ENCODE data around the gene CD38. TPM values are rescaled to one million over a fixed set of nuclear protein-coding genes. Genes with fewer than 3 reads are reported as not detected.

The CD38 gene
- total RNA-seq, 1 experiment from 2014 or later = not detected

- Histone ChIP-seq H3K27me3 (replicated peaks; ENCODE audit: insufficient read depth, low read depth, low read length, poor library complexity) (no peaks in the 10 kb centered on the region), H3K4me1 (ENCODE audit: insufficient read depth, low read length, poor library complexity, severe bottlenecking) (no peaks in the 10 kb centered on the region), H3K4me3 (ENCODE audit: low read depth, low read length, poor library complexity, severe bottlenecking) (no peak overlapping the region), H3K27ac (ENCODE audit: low read depth, low read length, poor library complexity, severe bottlenecking) (no peak overlapping the region), H3K9me3 (ENCODE audit: low read depth, low read length, poor library complexity, severe bottlenecking) (no peaks in the 10 kb centered on the region), H3K36me3 (ENCODE audit: insufficient read depth, low read length, poor library complexity, severe bottlenecking) (no peaks in the 10 kb centered on the region)
- POLR2A ChIA-PET (ENCODE audit: low non-redundant PET) = no interaction called here
- BruUV-seq (replicated peaks) = no TSS peak
- no peak for TF ChIP-seq EZH2 (IDR thresholded peaks at IDR 0.05; ENCODE audit: borderline replicate concordance, low read depth, low read length, poor library complexity, severe bottlenecking)
- no peak for TF ChIP-seq CTCF (conservative IDR thresholded peaks at IDR 0.05; ENCODE audit: low read depth, low read length)
- intact Hi-C loops (cut with micrococcal nuclease; ENCODE audit: unreplicated experiment) = no loop called here
- CTCF ChIA-PET = interaction anchor here (0.9 kb wide), 1 partner anchor 88 kb away, joined by 3 read pairs; no protein-coding TSS in a partner anchor
- DNase-seq (ENCODE audit: low spot score) = no peak
Observed at GRCh38 chr4:15875663-15876460, 97.7 kb downstream of the CD38 start.

- no peak overlapping the region for H3K4me3 ChIP-seq (ENCODE audit: low read depth, low read length, poor library complexity, severe bottlenecking)
- no peak for DNase-seq (ENCODE audit: low spot score)
- intact Hi-C loops (cut with micrococcal nuclease; ENCODE audit: unreplicated experiment) = no loop called here
- no peak for TF ChIP-seq CTCF (conservative IDR thresholded peaks at IDR 0.05; ENCODE audit: low read depth, low read length)
- no peak for TF ChIP-seq EZH2 (IDR thresholded peaks at IDR 0.05; ENCODE audit: borderline replicate concordance, low read depth, low read length, poor library complexity, severe bottlenecking)
- H3K27me3 ChIP-seq (replicated peaks; ENCODE audit: insufficient read depth, low read depth, low read length, poor library complexity) = no peaks in the 10 kb centered on the region
- POLR2A ChIA-PET (ENCODE audit: low non-redundant PET) = no interaction called here
- H3K27ac ChIP-seq (ENCODE audit: low read depth, low read length, poor library complexity, severe bottlenecking) = no peak overlapping the region
- H3K36me3 ChIP-seq (ENCODE audit: insufficient read depth, low read length, poor library complexity, severe bottlenecking) = no peaks in the 10 kb centered on the region
- CTCF ChIA-PET = no interaction called here
- no TSS peak for BruUV-seq (replicated peaks)
- H3K9me3 ChIP-seq (ENCODE audit: low read depth, low read length, poor library complexity, severe bottlenecking) = no peaks in the 10 kb centered on the region
- no peaks in the 10 kb centered on the region for H3K4me1 ChIP-seq (ENCODE audit: insufficient read depth, low read length, poor library complexity, severe bottlenecking)
Observed at GRCh38 chr4:15878011-15878410, 99.9 kb downstream of the CD38 start.

- Histone ChIP-seq H3K27ac (ENCODE audit: low read depth, low read length, poor library complexity, severe bottlenecking) (no peak overlapping the region), H3K4me3 (ENCODE audit: low read depth, low read length, poor library complexity, severe bottlenecking) (no peak overlapping the region), H3K27me3 (replicated peaks; ENCODE audit: insufficient read depth, low read depth, low read length, poor library complexity) (no peaks in the 10 kb centered on the region), H3K4me1 (ENCODE audit: insufficient read depth, low read length, poor library complexity, severe bottlenecking) (peaks cover 20% of the 10 kb centered on the region), H3K36me3 (ENCODE audit: insufficient read depth, low read length, poor library complexity, severe bottlenecking) (no peaks in the 10 kb centered on the region), H3K9me3 (ENCODE audit: low read depth, low read length, poor library complexity, severe bottlenecking) (no peaks in the 10 kb centered on the region)
- intact Hi-C loops (cut with micrococcal nuclease; ENCODE audit: unreplicated experiment) = loop anchor here (1.0 to 5.0 kb wide), 4 partner anchors 74 to 405 kb away; no protein-coding TSS in a partner anchor
- TF ChIP-seq CTCF (conservative IDR thresholded peaks at IDR 0.05; ENCODE audit: low read depth, low read length) = no peak
- TF ChIP-seq EZH2 (IDR thresholded peaks at IDR 0.05; ENCODE audit: borderline replicate concordance, low read depth, low read length, poor library complexity, severe bottlenecking) = no peak
- DNase-seq (ENCODE audit: low spot score) = no peak
- ChIA-PET CTCF (interaction anchor here (0.6 to 3.0 kb wide), 3 partner anchors 73 to 376 kb away, joined by 3 to 65 read pairs (median 10); no protein-coding TSS in a partner anchor), POLR2A (ENCODE audit: low non-redundant PET) (no interaction called here)
- no TSS peak for BruUV-seq (replicated peaks)
Observed at GRCh38 chr4:15881820-15882219, 103.7 kb downstream of the CD38 start.

All from A673 (cell line).